SK-N-SH (cell line): ENCODE data around the gene CLSTN2. TPM values are rescaled to one million over a fixed set of nuclear protein-coding genes. Genes with fewer than 3 reads are reported as not detected.

ENCODE experiments used
- CTCF ChIA-PET: fragments of 300-600, 350-600 bp; formaldehyde crosslinking; extraction: SDS; loops from one replicate; lab custom pipeline; 2021; lab: Yijun Ruan, JAX
- POLR2A ChIA-PET: fragments of 350-600 bp; sonication (Branson Sonifier 250); formaldehyde crosslinking; extraction: SDS; loops from one replicate; lab custom pipeline; 2020; ENCODE audit warnings: antibody characterized with exemption, inconsistent platforms; lab: Yijun Ruan, JAX
- DNase-seq: peaks from one replicate; pipeline ENCODE4 v3.0.0; 2012
- H2AFZ ChIP-seq: fragments of 200-600 bp; sonication (generic); 2 replicates; pipeline ENCODE4 v1.8.1; 2016; ENCODE audit warnings: antibody characterized with exemption, mild to moderate bottlenecking, low read depth
- H3F3A ChIP-seq: fragments of 200-600 bp; sonication (generic); replicated peaks from 2 replicates; pipeline ENCODE3; 2016; ENCODE audit warnings: antibody characterized with exemption, mild to moderate bottlenecking; ENCODE audit not compliant: insufficient read depth
- H3K27ac ChIP-seq, 2 experiments: fragments of 200-500 bp in 1 of 2; fragments of 200-600 bp in 1 of 2; sonication (Bioruptor generic) in 1 of 2; sonication (generic), shearing (Covaris generic) in 1 of 2; 2 replicates each; pipeline versions ENCODE4 v1.5.1 to v1.6.1; 2014 to 2016; ENCODE audit warnings: low read depth in 2 of 2, inconsistent platforms in 1 of 2, low read length in 1 of 2, mild to moderate bottlenecking in 1 of 2, mixed read lengths in 1 of 2
- H3K27me3 ChIP-seq: fragments of 200-600 bp; sonication (generic), shearing (Covaris generic); 2 replicates; pipeline ENCODE4 v1.6.1; 2016; ENCODE audit warnings: mixed run types; ENCODE audit not compliant: insufficient read depth
- H3K36me3 ChIP-seq, 2 experiments: fragments of 200-500 bp in 1 of 2; fragments of 200-600 bp in 1 of 2; sonication (Bioruptor generic) in 1 of 2; sonication (generic) in 1 of 2; replicated peaks in 1 of 2; 2 replicates each; pipeline versions ENCODE3 to v1.5.1; 2014 to 2016; ENCODE audit warnings: low read length in 1 of 2, mild to moderate bottlenecking in 1 of 2; ENCODE audit not compliant: insufficient read depth in 2 of 2, control insufficient read depth in 1 of 2
- H3K4me1 ChIP-seq, 2 experiments: fragments of 200-500 bp in 1 of 2; fragments of 200-600 bp in 1 of 2; sonication (Bioruptor generic) in 1 of 2; sonication (generic), shearing (Covaris generic) in 1 of 2; 2 replicates each; pipeline versions ENCODE4 v1.5.1 to v1.6.1; 2014 to 2016; ENCODE audit warnings: low read depth in 1 of 2, low read length in 1 of 2, mixed run types in 1 of 2; ENCODE audit not compliant: insufficient read depth in 2 of 2, control insufficient read depth in 1 of 2
- H3K4me2 ChIP-seq: fragments of 200-600 bp; sonication (generic), shearing (Covaris generic); 2 replicates; pipeline ENCODE4 v1.6.1; 2017; ENCODE audit warnings: mixed run types
- H3K4me3 ChIP-seq, 2 experiments: fragments of 200-500 bp in 1 of 2; fragments of 200-600 bp in 1 of 2; sonication (Bioruptor generic) in 1 of 2; sonication (generic), shearing (Covaris generic) in 1 of 2; 2 replicates each; pipeline versions ENCODE4 v1.5.1 to v1.8.1; 2014 to 2016; ENCODE audit warnings: low read depth in 2 of 2, inconsistent platforms in 1 of 2, low read length in 1 of 2, mild to moderate bottlenecking in 1 of 2, mixed read lengths in 1 of 2, moderate library complexity in 1 of 2
- H3K79me2 ChIP-seq: fragments of 200-600 bp; sonication (generic); 2 replicates; pipeline ENCODE4 v1.8.1; 2017; ENCODE audit warnings: mild to moderate bottlenecking; ENCODE audit not compliant: insufficient read depth
- H3K9ac ChIP-seq: fragments of 200-600 bp; sonication (generic); 2 replicates; pipeline ENCODE4 v1.6.1; 2017; ENCODE audit warnings: mixed run types
- H3K9me2 ChIP-seq: fragments of 200-600 bp; sonication (generic); 2 replicates; pipeline ENCODE4 v1.6.1; 2017; ENCODE audit warnings: mixed run types
- H3K9me3 ChIP-seq: fragments of 200-600 bp; sonication (generic); 2 replicates; pipeline ENCODE4 v1.6.1; 2017; ENCODE audit warnings: mixed run types, mild to moderate bottlenecking, moderate library complexity
- H4K20me1 ChIP-seq: fragments of 200-600 bp; sonication (generic); 2 replicates; pipeline ENCODE4 v1.6.1; 2017; ENCODE audit warnings: mild to moderate bottlenecking, mixed run types; ENCODE audit not compliant: insufficient read depth
- CTCF ChIP-seq: fragments of 200-600 bp; sonication (generic); IDR thresholded peaks from 2 replicates; pipeline ENCODE4 v1.6.1; 2017; ENCODE audit warnings: antibody characterized with exemption, mild to moderate bottlenecking, moderate library complexity
- FOSL2 ChIP-seq: IDR thresholded peaks from 2 replicates; pipeline ENCODE4 v1.4.0; 2012; ENCODE audit warnings: low read depth, mild to moderate bottlenecking, moderate library complexity, borderline replicate concordance
- FOXM1 ChIP-seq: IDR thresholded peaks from 2 replicates; pipeline ENCODE4 v1.4.0; 2012; ENCODE audit warnings: low read depth, mild to moderate bottlenecking
- GABPA ChIP-seq: IDR thresholded peaks from 2 replicates; pipeline ENCODE4 v1.4.0; 2012; ENCODE audit warnings: low read depth, mild to moderate bottlenecking
- GATA2 ChIP-seq: sonication (generic); formaldehyde crosslinking; IDR thresholded peaks from 2 replicates; pipeline ENCODE4 v1.5.0; 2020; ENCODE audit warnings: mild to moderate bottlenecking, missing genetic modification reagents
- MAX ChIP-seq: IDR thresholded peaks from 2 replicates; pipeline ENCODE4 v1.4.0; 2012; ENCODE audit warnings: low read depth
- MXI1 ChIP-seq: IDR thresholded peaks from 2 replicates; pipeline ENCODE4 v1.6.1; 2012; ENCODE audit warnings: mild to moderate bottlenecking, low read depth, low read length, improper control_type of control experiment
- NFIC ChIP-seq: IDR thresholded peaks from 2 replicates; pipeline ENCODE4 v1.4.0; 2012; ENCODE audit warnings: borderline replicate concordance
- NRF1 ChIP-seq: IDR thresholded peaks from 2 replicates; pipeline ENCODE4 v1.6.1; 2012; ENCODE audit warnings: low read depth, mild to moderate bottlenecking, low read length
- PBX3 ChIP-seq: IDR thresholded peaks from 2 replicates; pipeline ENCODE4; 2012
- RAD21 ChIP-seq: IDR thresholded peaks from 2 replicates; pipeline ENCODE4 v1.6.1; 2012; ENCODE audit warnings: mild to moderate bottlenecking, low read length
- RFX5 ChIP-seq: IDR thresholded peaks from 2 replicates; pipeline ENCODE4 v1.6.1; 2012; ENCODE audit warnings: mild to moderate bottlenecking, improper control_type of control experiment, low read length
- RXRA ChIP-seq: IDR thresholded peaks from 2 replicates; pipeline ENCODE4 v1.4.0; 2012; ENCODE audit warnings: low read depth, mild to moderate bottlenecking, borderline replicate concordance
- TCF12 ChIP-seq: IDR thresholded peaks from 2 replicates; pipeline ENCODE4 v1.4.0; 2012
- USF1 ChIP-seq: IDR thresholded peaks from 2 replicates; pipeline ENCODE4 v1.4.0; 2012; ENCODE audit warnings: low read depth, borderline replicate concordance
- WGBS: methylation state at CpG from one replicate; pipeline ENCODE4 v1.1.6; 2017; ENCODE audit warnings: low lambda C conversion rate; 5-methylcytosine and 5-hydroxymethylcytosine counted together
- polyA plus RNA-seq, 3 experiments: library from polyadenylated mRNA; depleted of rRNA; stranded (reverse); fragments of >200 nt; gene quantifications; 2 replicates each; pipeline ENCODE4 v1.2.3, GENCODE V29; 2012
- TF ChIP-seq, protein P1 (sequence below): IDR thresholded peaks from 2 replicates; pipeline ENCODE4 v1.6.1; 2012; ENCODE audit warnings: mild to moderate bottlenecking, low read depth, low read length, moderate library complexity
- TF ChIP-seq, protein P2 (sequence below): fragments of 150-350 bp; IDR thresholded peaks from 2 replicates; pipeline ENCODE4 v1.6.1; 2017; ENCODE audit warnings: antibody characterized with exemption, low read length, low read depth, borderline replicate concordance

The CLSTN2 gene
- polyA plus RNA-seq, 1 of the 3 experiments (the other 2 are of a cell fraction): 0.02 TPM

GRCh38 chr3:140388202-140388922 lies 453.4 kb downstream of the CLSTN2 start:
- CTCF ChIA-PET: no interaction called here

More at GRCh38 chr3:140388202-140388922, 453.4 kb downstream of the CLSTN2 start:
- DNase-seq: no peak
- no peaks in the 10 kb centered on the region for H3K27me3 ChIP-seq
- H2AFZ ChIP-seq: no peak overlapping the region
- no peak overlapping the region for H3K4me3 ChIP-seq
- H3K9me2 ChIP-seq: no peaks in the 10 kb centered on the region
- peaks cover 4% of the 10 kb centered on the region; the same call in 1 of the 2 replicates for H3K9me3 ChIP-seq
- WGBS: 20% methylated on average over 2 of the region's 2 CpGs
- H3K36me3 ChIP-seq: no peaks in the 10 kb centered on the region
- H3K4me2 ChIP-seq: no peak overlapping the region
- no peaks in the 10 kb centered on the region for H4K20me1 ChIP-seq
- POLR2A ChIA-PET: no interaction called here
- no peak overlapping the region for H3K9ac ChIP-seq
- no peaks in the 10 kb centered on the region for H3F3A ChIP-seq
- TF ChIP-seq GATA2 (CRISPR knock-in tag): no peak
- TF ChIP-seq NRF1: no peak
- TF ChIP-seq FOSL2: no peak
- no peak for TF ChIP-seq RAD21
- TF ChIP-seq MXI1: no peak
- no peak for TF ChIP-seq TCF12
- TF ChIP-seq GABPA: no peak
- no peak for TF ChIP-seq PBX3
- no peak for TF ChIP-seq RFX5
- TF ChIP-seq NFIC: no peak
- TF ChIP-seq, protein P1, sequence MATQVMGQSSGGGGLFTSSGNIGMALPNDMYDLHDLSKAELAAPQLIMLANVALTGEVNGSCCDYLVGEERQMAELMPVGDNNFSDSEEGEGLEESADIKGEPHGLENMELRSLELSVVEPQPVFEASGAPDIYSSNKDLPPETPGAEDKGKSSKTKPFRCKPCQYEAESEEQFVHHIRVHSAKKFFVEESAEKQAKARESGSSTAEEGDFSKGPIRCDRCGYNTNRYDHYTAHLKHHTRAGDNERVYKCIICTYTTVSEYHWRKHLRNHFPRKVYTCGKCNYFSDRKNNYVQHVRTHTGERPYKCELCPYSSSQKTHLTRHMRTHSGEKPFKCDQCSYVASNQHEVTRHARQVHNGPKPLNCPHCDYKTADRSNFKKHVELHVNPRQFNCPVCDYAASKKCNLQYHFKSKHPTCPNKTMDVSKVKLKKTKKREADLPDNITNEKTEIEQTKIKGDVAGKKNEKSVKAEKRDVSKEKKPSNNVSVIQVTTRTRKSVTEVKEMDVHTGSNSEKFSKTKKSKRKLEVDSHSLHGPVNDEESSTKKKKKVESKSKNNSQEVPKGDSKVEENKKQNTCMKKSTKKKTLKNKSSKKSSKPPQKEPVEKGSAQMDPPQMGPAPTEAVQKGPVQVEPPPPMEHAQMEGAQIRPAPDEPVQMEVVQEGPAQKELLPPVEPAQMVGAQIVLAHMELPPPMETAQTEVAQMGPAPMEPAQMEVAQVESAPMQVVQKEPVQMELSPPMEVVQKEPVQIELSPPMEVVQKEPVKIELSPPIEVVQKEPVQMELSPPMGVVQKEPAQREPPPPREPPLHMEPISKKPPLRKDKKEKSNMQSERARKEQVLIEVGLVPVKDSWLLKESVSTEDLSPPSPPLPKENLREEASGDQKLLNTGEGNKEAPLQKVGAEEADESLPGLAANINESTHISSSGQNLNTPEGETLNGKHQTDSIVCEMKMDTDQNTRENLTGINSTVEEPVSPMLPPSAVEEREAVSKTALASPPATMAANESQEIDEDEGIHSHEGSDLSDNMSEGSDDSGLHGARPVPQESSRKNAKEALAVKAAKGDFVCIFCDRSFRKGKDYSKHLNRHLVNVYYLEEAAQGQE: no peak
- TF ChIP-seq, protein P2, sequence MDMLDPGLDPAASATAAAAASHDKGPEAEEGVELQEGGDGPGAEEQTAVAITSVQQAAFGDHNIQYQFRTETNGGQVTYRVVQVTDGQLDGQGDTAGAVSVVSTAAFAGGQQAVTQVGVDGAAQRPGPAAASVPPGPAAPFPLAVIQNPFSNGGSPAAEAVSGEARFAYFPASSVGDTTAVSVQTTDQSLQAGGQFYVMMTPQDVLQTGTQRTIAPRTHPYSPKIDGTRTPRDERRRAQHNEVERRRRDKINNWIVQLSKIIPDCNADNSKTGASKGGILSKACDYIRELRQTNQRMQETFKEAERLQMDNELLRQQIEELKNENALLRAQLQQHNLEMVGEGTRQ: no peak
- TF ChIP-seq USF1: no peak
- TF ChIP-seq CTCF: no peak
- TF ChIP-seq RXRA: no peak
- TF ChIP-seq FOXM1: no peak
- TF ChIP-seq MAX: no peak
- TF ChIP-seq, all 33 proteins: peak for 0
- H3K79me2 ChIP-seq: no peaks in the 10 kb centered on the region
- no peak overlapping the region for H3K27ac ChIP-seq
- no peaks in the 10 kb centered on the region; a peak in 1 of 4 replicates for H3K4me1 ChIP-seq
